NCI-H2029 treated with DMSO at 0.1 percent for 48 hours (cell line): Measurements from ENCODE around the gene TMED6.

ENCODE experiments used
- DNase-seq: peaks from one replicate; lab custom pipeline; 2025; lab: John Stamatoyannopoulos, UW

TMED6 gene

GRCh38 chr16:69351309-69352027 is at the start of gene TMED6:
Gene TMED6, minus strand, starts transcription at chr16:69351786. Its CDS starts 33 bp downstream, at chr16:69351753.
- no peak for DNase-seq

GRCh38 chr16:69399361-69399760 is 47.8 kb upstream of the TMED6 start:
- DNase-seq, result no peak

- DNase-seq, result peak; percentile 5
Measured at GRCh38 chr16:69397821-69398521, 46.4 kb upstream of the TMED6 start.

GRCh38 chr16:69396187-69397061 is 44.8 kb upstream of the TMED6 start:
- peak; percentile 44 for DNase-seq

- no peak for DNase-seq
Measured at GRCh38 chr16:69395859-69396186, 44.2 kb upstream of the TMED6 start.

- DNase-seq, result no peak
Measured at GRCh38 chr16:69393898-69394849, 42.6 kb upstream of the TMED6 start.

- DNase-seq, result no peak
Measured at GRCh38 chr16:69386596-69386995, 35.0 kb upstream of the TMED6 start.

- DNase-seq, result no peak
Measured at GRCh38 chr16:69384974-69385373, 33.4 kb upstream of the TMED6 start.

- no peak for DNase-seq
Measured at GRCh38 chr16:69382421-69382820, 30.8 kb upstream of the TMED6 start.

GRCh38 chr16:69381231-69381630 is 29.6 kb upstream of the TMED6 start:
- no peak for DNase-seq

GRCh38 chr16:69378760-69379159 is 27.2 kb upstream of the TMED6 start:
- DNase-seq, result no peak

GRCh38 chr16:69378036-69378435 is 26.4 kb upstream of the TMED6 start:
- DNase-seq, result no peak

GRCh38 chr16:69376393-69377059 is 24.9 kb upstream of the TMED6 start:
- DNase-seq, result no peak

GRCh38 chr16:69373019-69373418 is 21.4 kb upstream of the TMED6 start:
- DNase-seq, result no peak

GRCh38 chr16:69371564-69371963 is 20.0 kb upstream of the TMED6 start:
- DNase-seq, result no peak

GRCh38 chr16:69368866-69369265 is 17.3 kb upstream of the TMED6 start:
- no peak for DNase-seq

GRCh38 chr16:69367980-69368379 is 16.4 kb upstream of the TMED6 start:
- no peak for DNase-seq

- DNase-seq, result no peak
Measured at GRCh38 chr16:69366431-69366830, 14.8 kb upstream of the TMED6 start.

- no peak for DNase-seq
Measured at GRCh38 chr16:69365901-69366300, 14.3 kb upstream of the TMED6 start.

- DNase-seq, result no peak
Measured at GRCh38 chr16:69364088-69364487, 12.5 kb upstream of the TMED6 start.

GRCh38 chr16:69363281-69363717 is 11.7 kb upstream of the TMED6 start:
- DNase-seq, result no peak
